HG03558 (cell line): ENCODE results near the gene ASPN.
"Not testable (repeated sequence)": the region's sequence is repeated elsewhere in the genome, so short reads cannot be mapped to it uniquely, and the experiment has no call there.

Experiments used
- ATAC-seq: cut with Tn5 transposase; IDR thresholded peaks from one replicate; pipeline ENCODE4 v1.9.1; 2021; ENCODE audit warnings: moderate number of reproducible peaks; ENCODE audit not compliant: unreplicated experiment; ENCODE audit errors: extremely low read depth

ASPN gene

DNA sequence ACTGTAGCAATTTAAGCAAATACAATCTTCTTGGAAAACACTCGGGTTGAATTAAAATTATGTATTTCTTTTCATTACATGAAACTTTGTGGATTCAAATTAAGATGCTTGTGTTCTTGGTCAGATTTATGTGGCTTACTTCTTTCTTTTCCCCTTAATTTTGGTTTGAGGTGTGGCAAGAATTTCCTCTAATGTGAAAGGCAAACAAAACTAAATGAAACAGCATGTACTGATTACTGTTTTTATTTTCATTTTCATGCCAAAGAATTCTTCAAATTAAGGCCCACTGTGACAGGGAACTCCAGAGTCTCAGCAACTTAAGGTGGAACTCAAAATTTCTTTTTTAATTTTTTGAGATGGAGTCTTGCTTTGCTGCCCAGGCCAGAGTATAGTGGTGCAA is 58.0 kb downstream of the ASPN start, which contains the start of gene OMD:
Gene OMD (minus strand): TSS at position 132 of the 400 bp plus-strand sequence. CDS start 6,913 bp downstream, outside the sequence.
- no peak for ATAC-seq

DNA sequence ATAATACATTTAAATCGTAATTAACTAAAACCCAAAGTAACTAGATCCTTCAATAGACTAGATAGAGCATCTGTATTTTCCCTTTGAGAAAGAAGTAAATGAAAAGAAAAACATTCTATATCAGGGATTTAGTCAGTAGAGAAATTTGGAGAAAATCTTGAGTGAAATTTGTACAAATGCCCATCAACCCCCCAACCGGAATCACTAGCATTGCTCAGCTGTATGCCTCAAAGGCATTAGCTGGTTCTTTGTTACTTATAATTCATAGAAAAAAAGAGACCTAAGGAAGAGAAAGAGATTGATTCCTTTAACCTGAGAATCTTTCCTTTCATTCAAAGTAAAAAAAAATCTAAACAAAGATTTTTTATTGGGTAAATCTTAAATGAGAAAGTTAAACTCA is 58.7 kb downstream of the ASPN start:
- ATAC-seq = no peak

GRCh38 chr9:92422611-92423338 is 59.5 kb downstream of the ASPN start:
- ATAC-seq = no peak

GRCh38 chr9:92414566-92414965 is 67.7 kb downstream of the ASPN start:
- ATAC-seq = no peak

- ATAC-seq = not testable (repeated sequence)
Observed at GRCh38 chr9:92411157-92411556, 71.1 kb downstream of the ASPN start.

GRCh38 chr9:92408747-92409478 is 73.4 kb downstream of the ASPN start:
- no peak for ATAC-seq

DNA sequence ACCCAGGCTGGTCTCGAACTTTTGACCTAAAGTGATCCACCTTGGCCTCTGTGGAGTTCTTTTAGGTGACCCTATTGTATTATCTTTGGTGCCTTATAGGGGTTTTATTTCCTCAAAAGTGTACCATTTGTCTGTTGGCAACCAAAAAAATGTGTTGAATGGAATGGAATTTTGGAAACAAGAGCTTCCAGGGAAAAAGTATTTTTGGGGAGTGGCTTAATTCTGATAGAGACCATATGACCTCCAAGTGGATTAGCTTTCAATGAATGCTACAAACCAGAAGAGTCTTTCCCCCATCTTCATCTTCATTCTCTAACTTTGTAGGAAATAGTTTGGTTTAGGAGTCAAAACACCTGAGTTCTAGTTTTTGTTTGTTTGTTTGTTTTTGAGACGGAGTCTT is 74.5 kb downstream of the ASPN start:
- no peak for ATAC-seq

DNA sequence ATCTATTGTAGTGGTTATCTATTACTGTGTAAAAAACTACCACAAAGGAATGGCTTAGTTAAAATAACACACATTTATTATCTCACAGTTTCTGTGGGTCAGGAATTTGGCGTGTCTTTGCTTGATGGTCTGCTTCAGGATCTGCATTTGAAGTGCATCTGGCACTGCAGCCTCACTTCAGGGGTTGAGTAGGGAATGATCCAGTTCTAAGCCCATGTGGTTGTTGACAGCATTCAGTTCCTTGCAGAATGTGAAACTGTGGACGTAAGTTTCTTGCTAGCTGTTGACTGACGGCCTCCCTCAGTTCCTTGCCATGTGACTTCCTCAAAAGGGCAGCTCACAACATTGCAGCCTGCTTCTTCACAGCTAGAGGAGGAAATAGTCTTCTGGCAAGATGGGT is 75.8 kb downstream of the ASPN start:
- no peak for ATAC-seq
